Suppressor macrophage (primary cell): ENCODE data around the gene BTG2.
"Not testable (repeated sequence)": the region's sequence is repeated elsewhere in the genome, so short reads cannot be mapped to it uniquely, and the experiment has no call there.

Experiments used
- DNase-seq, 4 experiments: peaks; one replicate each; pipeline ENCODE4 v3.0.0-alpha.2; 2020 to 2022
- total RNA-seq, 17 experiments: gene quantifications; one replicate each; lab custom pipeline; 2026; ENCODE audit warnings: mixed read lengths in 6 of 17, inconsistent platforms in 3 of 17; lab: John Stamatoyannopoulos, UW

Gene BTG2
- total RNA-seq = 80.2 to 288 (median 135) reads per million in 17 experiments

DNA sequence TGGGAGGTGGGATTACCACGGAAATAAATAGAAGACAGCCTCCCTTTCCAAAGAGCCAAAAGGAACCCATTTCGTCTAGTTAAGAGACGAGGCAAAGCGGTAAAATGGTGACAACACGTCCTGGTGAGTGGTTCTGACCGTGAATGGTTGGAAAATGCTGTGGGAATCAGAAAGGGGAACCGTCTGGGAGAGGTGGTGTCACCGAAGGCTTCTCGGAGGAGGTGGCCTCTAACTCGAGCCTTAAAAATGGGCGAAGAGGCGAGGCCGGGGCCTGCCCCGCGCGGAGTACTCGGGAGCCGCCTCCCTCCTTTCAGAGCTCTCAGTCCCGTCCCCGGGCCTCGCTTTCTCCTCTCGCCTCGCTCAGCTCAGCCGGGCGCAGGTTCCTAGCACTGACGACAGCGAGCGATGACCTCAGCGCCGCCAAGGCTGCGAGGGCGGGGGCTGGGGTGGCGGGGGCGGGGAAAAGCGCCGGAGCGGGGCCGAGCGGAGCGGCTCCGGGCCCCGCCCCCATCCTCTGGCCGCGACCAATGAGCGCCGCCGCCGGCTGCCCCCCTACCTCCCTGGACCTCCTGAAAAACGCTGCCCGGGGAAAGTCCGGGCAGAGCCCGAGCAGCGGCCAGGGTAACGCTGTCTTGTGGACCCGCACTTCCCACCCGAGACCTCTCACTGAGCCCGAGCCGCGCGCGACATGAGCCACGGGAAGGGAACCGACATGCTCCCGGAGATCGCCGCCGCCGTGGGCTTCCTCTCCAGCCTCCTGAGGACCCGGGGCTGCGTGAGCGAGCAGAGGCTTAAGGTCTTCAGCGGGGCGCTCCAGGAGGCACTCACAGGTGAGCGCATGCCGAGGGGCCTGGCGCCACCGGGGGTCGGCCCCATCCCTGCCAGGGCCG, at the start of gene BTG2:
TSS of gene BTG2 (plus strand) at position 601 of the 890 bp plus-strand sequence. CDS start at position 689, 88 bp downstream.
- peak; percentile 95 to 98 (median 97) for DNase-seq

GRCh38 chr1:203256636-203257035, 48.7 kb upstream of the BTG2 start:
- DNase-seq = peak in 2 of 4 experiments; percentile 36 to 50

GRCh38 chr1:203263496-203263895, 41.8 kb upstream of the BTG2 start:
- peak in 3 of 4 experiments; percentile 28 to 55 (median 45) for DNase-seq

- DNase-seq = peak in 1 of 4 experiments; percentile 17
These were observed 41.2 kb upstream of the BTG2 start for GRCh38 chr1:203264052-203264501.

GRCh38 chr1:203265541-203265940, 39.8 kb upstream of the BTG2 start:
- DNase-seq = no peak

- not testable (repeated sequence) for DNase-seq
These were observed 39.2 kb upstream of the BTG2 start for GRCh38 chr1:203266140-203266539.

DNA sequence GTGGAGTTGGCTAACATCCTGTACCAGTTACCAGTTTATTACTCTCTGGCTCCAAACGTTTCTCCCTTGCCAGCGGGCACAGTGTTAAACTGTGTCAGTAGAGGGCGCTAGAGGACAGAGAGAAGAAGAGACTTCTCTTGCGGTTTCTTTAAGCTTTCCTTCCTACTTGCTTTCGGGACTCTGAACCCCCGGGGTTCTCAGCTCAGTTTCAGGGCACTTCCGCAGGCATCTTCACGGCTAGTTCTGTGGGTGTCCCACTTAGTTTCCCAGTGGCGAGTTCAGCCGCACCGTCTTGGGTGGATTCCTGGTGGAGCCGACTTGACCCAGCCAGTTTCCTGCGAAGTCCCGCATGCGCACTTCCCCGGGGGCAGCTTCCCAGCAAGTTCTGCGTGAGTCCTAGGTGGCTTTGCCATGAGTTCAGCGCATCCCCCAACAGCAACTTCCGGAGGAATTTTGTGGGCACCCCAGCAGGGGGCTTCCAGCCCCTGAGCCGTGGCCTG, 37.9 kb upstream of the BTG2 start:
- DNase-seq = peak; percentile 89 to 96 (median 92)

- no peak for DNase-seq
These were observed 37.4 kb upstream of the BTG2 start for GRCh38 chr1:203267912-203268311.

DNA sequence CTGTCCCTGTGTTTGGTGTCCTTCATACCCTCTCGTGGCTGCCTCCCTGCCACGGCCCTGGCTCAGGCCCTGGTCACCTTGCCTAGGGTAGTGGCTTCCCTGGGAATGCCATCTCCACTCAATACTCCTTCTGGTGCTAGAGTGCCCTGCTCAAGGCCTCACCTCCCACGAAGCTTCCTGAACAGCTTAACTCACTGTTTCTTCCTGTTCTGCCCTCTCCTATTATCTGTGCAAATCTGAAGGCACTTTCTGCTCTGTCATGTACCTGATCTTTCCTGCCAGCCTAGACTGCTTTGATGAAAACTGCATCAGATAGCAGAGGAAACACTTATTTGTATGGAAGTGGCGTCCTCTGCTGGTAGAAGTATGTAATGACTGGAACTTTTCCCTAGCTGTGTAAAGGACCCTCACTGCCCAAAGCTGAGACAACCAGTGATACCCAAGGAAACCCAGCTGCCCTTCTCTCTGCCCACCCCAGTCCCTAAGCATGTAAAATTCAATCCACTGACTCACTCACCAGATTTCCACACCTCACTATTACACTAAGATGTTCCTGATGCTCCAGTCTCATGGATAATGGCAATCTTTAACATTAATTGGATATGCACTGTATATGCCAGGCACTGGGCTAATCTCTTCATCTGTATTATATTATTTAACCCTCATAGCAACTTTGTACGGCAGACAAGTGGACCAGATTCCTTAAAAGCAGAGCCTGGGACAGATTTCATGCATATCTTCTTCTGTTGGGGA, 36.2 kb upstream of the BTG2 start:
- DNase-seq = peak; percentile 73 to 90 (median 80)

DNA sequence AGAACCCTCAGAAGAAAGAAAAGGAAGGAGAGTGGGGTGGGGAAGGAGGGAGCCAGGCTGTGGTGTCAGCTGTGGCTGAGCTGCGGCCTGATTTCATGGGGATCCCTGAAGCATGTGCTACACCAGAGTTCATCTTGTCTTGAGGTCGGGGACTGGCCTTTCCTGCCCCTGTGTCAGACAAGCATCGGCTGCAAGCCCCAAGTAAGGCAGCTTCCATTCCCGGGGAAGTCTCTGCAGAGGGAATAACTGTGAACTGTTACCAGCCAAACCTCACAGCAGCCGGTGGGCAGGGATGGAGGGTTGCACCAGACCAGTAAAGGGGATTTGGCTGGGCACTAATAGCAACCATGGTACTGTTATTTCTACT, 35.7 kb upstream of the BTG2 start:
- no peak for DNase-seq

DNA sequence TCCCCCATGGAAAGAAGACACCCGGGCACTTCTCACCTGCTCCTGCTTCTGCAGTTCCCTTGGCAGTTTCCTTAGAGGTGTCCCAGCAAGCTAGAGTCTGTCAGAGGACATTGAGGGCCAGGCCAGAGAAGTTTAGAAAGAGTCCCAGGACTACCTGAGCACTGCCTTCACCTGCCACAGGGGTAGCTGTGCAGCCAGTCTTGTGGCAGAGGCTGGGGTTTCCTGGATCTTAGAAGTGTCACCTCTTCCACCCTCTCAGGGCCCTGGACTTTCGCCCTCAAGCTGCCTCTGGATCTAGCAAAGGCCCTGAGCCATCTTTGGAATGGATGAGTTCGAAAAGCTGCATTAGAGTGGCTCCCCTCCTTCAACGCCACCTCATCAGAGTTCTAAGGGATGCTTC, 34.9 kb upstream of the BTG2 start:
- DNase-seq = no peak

DNA sequence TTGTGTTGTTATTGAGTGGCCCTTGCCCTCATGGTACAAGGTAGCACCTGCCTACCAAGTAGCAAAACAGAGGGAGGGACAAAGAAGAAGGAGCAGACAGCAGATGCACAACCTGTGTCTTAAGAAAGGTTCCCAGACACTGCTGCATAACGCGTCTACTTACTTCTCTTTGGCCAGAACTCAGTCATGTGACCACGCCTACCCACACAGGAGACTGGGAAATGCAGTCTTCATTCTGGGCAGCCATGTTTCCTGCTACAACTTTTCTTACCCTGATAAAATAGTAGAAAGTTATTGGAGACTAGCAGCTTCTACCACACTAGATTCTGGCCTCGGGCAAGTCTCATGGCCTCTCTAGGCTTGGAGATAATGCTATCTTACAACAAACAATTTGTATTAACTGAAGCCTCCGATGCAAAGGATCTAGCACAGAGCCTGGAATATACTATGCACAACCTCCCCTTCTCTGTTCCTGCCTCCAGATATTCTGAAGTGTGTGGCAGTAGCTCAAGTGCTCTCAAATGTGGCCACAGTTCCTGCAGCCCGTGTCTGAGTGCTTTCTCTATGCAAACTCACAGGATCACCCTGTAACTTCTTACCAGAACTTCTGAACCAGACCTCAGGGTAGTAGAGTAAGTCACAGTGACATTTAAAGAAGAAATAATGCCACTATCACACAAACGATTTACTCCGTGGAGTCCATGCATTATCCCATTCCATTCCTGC, 34.1 kb upstream of the BTG2 start:
- DNase-seq = peak; percentile 70 to 90 (median 84)

DNA sequence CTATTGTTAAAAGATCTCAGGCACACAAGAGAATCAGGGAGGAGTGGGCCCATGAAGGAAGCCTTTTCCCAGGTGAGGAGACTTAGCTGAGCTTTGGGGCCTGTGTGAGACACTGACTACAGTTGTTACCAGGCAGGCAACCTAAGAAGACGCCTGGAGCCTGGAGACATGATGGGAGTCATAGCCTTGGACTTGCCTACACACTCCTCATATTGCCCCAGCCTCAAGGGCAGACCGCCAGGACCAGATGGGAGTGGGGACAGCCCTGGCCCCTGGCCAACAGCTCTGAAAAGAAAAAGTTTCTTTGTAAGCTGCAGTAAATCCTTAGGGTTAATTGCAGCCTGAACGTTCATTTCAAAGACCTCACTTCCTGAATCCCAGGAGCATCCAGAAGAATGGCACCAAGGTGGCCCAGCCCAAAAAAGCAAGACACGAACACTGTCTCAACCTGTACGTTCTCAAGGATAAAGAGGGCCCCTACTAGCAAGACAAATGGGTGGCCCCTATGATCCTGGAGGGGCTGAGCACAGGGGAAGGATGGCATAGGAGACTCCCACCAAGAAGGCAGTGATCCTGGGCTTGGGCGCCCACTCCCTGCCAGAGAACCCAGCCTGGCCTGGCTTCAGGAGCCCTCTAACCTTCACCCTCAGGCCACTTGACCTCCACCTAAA, 33.2 kb upstream of the BTG2 start:
- DNase-seq = no peak

DNA sequence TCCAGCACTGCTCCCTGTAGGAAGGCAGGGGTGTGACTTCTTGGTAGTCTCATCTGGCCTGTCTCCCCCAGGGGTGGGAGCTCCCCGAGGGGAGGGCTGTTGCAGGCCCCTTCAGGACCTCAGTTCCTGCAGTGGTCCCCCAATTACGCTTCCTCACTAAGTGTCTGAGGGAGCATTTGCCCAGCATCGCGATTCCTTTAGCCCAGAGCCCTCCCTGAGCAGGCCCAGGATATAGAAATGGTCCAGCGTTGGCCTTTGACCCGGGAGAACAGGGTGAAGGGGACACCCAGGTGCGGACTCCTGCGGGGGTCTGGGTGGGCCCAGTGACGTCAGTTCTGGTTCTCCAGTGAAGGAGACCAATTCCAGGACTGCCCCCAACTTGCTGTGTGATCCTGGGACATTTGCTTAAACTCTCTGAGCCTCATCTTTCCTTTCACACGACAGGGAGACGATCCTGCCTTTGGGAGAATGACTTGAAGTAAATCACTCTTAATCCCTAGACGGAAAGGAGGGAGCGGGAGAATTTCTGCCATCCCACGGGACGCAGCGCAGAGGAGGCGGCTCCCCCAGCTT, 32.6 kb upstream of the BTG2 start:
- no peak for DNase-seq

- peak; percentile 86 to 94 (median 92) for DNase-seq
These were observed 32.0 kb upstream of the BTG2 start for GRCh38 chr1:203273206-203273868.

DNA sequence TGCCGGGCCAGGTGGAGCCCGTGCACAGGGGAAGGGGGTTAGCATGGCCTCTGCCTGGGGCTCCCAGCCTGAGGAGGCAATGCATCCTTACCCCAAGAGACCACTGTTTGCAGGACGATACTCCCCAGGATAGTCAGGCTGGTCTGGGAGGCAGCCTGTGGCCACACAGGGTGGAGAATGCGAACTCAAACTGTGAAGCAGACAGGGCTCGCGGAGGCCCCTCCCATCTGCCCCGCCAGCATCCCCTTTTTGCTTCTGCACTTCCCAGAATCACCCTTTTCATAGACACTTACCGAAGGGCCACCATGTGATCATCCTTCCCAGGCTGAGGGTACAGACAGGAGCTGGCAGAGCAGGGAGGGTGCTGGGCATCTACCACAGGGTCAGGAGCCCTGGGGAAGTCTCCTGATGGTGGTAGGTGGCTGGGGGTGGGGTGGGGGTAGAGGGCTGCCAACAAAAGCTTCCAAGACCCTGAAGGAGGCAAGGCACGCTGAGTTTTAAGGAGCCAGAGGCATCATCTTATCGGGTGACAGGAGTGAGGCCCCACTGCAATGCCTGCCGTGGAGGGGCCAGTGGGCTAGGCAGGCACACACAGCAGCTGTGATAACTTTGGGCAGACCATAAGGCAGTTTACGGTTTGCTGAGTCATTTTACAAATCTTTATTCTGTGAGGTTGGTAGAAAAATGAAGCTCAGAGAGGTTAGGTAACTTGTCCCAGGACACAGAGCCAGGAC, 31.3 kb upstream of the BTG2 start:
- DNase-seq = peak; percentile 80 to 91 (median 88)

- peak; percentile 51 to 77 (median 73) for DNase-seq
These were observed 30.5 kb upstream of the BTG2 start for GRCh38 chr1:203274603-203275381.

DNA sequence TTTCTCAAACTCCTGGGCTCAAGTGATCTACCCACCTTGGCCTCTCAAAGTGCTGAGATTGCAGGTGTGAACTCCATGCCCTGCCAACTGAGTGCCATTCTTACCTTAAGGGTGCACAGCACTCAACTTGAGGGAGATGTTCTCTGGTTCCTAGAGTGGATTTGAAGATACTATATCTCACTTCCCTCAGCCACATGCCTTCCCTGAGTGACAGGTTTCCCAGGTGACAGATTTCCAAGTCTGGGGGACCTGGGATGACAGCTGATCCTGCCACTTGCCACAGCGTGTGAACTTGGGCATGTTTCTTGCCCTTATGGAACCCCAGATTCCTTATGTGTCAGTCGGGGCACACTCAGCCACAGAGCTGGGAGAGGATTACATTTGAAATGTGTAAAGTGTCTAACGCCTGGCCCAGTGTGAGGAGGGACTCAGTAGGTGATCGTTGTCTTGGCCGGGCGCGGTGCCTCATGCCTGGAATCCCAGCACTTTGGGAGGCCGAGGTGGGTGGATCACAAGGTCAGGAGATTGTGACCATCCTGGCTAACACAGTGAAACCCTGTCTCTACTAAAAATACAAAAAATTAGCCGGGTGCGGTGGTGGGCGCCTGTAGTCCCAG, 29.6 kb upstream of the BTG2 start:
- DNase-seq = no peak

GRCh38 chr1:203276408-203276807, 28.9 kb upstream of the BTG2 start:
- no peak for DNase-seq
